ENCODE results near the gene JCAD.

GRCh38 chr10:30045961-30046360 is 13.4 kb downstream of the JCAD start:
- TF ChIP-seq CTCF (IDR thresholded peaks at IDR 0.05), result no peak
- no peak for TF ChIP-seq POLR2A (IDR thresholded peaks at IDR 0.05)

All from prostate gland (tissue), 2 donors.